ENCODE data around the gene MORC2.

The MORC2 gene

DNA sequence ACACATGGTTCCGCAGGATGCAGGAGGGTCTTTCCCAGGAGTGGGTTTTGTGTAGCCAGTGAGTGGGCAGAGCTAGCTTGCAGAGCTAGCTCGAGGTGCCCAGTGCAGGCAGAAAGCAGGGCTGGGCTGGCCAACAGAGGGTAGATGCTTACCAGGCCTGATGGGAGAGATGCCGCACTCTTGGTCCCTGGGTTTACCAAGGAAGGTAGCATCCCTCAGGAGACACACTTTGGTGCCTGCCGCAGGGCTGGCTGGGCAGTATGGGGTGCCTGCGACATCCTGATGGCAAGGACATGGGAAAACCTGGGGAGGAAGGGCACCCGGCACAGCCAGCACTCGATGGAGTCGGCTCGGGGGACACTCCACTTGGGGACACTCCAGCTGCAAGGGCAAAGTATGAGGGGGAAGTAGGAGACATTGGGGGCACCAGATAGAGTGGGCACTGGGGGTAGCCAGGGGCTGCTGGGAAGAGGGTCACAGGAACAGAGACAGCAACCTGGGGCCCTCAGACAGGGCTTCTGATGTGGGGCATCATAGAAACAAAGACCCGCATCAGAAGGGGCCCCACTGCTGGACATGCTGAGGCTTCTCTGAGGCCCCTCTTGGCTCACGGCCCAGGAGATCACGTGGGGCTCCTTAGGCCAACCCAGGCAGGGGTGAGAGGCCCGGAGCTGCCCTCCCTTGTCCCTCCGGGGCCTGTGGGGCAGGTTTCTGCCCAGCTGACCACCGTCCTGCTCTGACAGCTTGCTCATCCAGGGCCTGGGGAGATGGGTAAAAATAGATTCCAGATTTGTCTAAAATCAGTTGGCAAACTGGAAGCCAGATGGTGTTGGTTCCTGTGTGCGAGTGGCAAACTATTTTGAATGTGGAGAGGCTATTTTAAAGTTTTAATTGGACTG, 89.8 kb downstream of the MORC2 start (continued):
- TF ChIP-seq, protein P1, sequence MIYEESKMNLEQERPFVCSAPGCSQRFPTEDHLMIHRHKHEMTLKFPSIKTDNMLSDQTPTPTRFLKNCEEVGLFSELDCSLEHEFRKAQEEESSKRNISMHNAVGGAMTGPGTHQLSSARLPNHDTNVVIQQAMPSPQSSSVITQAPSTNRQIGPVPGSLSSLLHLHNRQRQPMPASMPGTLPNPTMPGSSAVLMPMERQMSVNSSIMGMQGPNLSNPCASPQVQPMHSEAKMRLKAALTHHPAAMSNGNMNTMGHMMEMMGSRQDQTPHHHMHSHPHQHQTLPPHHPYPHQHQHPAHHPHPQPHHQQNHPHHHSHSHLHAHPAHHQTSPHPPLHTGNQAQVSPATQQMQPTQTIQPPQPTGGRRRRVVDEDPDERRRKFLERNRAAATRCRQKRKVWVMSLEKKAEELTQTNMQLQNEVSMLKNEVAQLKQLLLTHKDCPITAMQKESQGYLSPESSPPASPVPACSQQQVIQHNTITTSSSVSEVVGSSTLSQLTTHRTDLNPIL (CRISPR knock-in tag; IDR thresholded peaks at IDR 0.05; ENCODE audit: low read depth): no peak
- TF ChIP-seq TOX (CRISPR knock-in tag; IDR thresholded peaks at IDR 0.05; ENCODE audit: borderline replicate concordance) (no peak), RARB (CRISPR knock-in tag; IDR thresholded peaks at IDR 0.05) (no peak)

DNA sequence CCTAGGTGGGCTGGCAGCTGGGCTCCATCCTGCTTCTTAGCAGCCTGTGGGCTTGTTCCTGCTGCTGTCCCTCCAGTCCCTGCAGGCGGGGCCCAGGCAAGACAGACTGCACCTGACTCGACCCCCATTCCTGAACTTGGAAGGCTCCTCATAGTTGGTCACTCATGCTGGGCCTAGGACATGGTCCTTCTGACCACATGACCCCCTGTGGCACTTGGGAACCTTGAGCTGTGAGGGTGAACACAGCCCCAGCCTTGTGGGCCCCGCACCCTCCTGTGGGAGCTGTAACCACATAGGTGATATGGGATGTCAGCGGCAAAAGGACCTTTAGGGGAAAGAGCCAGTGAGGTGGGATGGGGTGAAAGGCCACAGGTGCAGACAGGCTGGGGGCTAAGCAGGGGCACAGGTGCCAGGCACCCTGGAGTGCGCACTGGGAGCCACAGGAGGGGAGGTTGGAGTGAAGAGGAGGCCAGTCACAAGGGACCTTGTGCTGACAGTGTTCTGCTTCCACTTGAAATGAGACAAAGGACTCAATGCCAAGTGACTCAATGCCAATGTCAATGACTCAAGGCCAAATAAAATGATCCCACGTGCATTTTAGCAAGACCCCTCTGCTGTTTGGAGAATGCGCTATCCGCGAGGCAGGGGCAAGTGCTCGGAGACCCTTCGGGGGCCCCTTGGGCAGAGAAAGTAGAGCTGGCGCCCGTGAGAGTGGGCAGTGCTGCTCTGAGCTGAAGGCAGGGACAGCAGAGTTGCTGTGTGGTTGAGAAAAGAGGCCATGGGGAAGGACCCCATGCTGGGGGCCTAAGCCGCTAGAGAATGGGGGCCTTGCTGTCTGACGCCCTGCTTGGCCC, 90.7 kb downstream of the MORC2 start:
- ATAC-seq: no peak
- TF ChIP-seq, protein P1 (CRISPR knock-in tag; IDR thresholded peaks at IDR 0.05; ENCODE audit: low read depth): no peak
- TF ChIP-seq OSR1 (CRISPR knock-in tag; IDR thresholded peaks at IDR 0.05): no peak
- TF ChIP-seq, protein P2, sequence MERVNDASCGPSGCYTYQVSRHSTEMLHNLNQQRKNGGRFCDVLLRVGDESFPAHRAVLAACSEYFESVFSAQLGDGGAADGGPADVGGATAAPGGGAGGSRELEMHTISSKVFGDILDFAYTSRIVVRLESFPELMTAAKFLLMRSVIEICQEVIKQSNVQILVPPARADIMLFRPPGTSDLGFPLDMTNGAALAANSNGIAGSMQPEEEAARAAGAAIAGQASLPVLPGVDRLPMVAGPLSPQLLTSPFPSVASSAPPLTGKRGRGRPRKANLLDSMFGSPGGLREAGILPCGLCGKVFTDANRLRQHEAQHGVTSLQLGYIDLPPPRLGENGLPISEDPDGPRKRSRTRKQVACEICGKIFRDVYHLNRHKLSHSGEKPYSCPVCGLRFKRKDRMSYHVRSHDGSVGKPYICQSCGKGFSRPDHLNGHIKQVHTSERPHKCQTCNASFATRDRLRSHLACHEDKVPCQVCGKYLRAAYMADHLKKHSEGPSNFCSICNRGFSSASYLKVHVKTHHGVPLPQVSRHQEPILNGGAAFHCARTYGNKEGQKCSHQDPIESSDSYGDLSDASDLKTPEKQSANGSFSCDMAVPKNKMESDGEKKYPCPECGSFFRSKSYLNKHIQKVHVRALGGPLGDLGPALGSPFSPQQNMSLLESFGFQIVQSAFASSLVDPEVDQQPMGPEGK (CRISPR knock-in tag; IDR thresholded peaks at IDR 0.05; ENCODE audit: borderline replicate concordance): no peak
- TF ChIP-seq BACH2 (CRISPR knock-in tag; IDR thresholded peaks at IDR 0.05; ENCODE audit: borderline replicate concordance): no peak
- no peak for TF ChIP-seq ZNF8 (CRISPR knock-in tag; IDR thresholded peaks at IDR 0.05)
- TF ChIP-seq ZC3H10 (CRISPR knock-in tag; IDR thresholded peaks at IDR 0.05): no peak
- no peak for TF ChIP-seq ARNTL (CRISPR knock-in tag; IDR thresholded peaks at IDR 0.05; ENCODE audit: borderline replicate concordance, low read depth)
- no peak for TF ChIP-seq GLIS3 (CRISPR knock-in tag; IDR thresholded peaks at IDR 0.05)
- no peak for TF ChIP-seq TCF4 (CRISPR knock-in tag; IDR thresholded peaks at IDR 0.05; ENCODE audit: borderline replicate concordance)
- no peak for TF ChIP-seq ESRRG (CRISPR knock-in tag; IDR thresholded peaks at IDR 0.05)
- no peak for TF ChIP-seq ZNF70 (CRISPR knock-in tag; IDR thresholded peaks at IDR 0.05)

DNA sequence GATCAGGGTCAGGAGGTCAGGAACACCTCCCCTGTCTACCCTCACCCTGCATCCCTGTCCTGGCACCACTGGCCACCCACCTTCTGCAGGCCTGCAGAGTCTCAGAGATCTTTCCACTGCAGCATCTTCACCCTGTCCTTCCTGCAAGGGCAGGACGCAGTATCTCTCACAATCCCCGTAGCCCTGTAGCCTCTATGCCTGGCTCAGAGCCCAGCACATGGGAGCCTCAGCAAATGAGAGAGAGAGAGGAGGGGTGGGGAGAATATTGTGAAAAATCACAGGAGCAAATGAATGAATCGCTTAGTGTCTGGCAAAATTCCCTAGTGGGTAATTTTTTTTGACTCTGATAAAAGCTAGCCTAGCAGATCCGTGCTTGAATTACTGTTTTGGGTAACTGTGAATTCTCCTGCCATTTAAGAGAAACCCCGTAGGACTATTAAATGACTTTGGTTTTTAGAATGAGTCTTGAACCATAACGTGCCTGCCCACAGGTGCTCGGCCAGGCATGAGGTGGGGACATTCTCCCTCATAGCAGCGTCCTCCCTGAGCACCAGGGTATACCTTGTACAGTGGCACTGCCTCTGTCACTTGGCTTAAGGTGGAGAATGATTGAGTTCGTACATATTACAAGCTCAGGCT, 91.5 kb downstream of the MORC2 start:
- TF ChIP-seq ZFP3 (CRISPR knock-in tag; IDR thresholded peaks at IDR 0.05): no peak
- TF ChIP-seq ZNF565 (CRISPR knock-in tag; conservative IDR thresholded peaks at IDR 0.05; ENCODE audit: low read depth): no peak
- TF ChIP-seq, protein P3, sequence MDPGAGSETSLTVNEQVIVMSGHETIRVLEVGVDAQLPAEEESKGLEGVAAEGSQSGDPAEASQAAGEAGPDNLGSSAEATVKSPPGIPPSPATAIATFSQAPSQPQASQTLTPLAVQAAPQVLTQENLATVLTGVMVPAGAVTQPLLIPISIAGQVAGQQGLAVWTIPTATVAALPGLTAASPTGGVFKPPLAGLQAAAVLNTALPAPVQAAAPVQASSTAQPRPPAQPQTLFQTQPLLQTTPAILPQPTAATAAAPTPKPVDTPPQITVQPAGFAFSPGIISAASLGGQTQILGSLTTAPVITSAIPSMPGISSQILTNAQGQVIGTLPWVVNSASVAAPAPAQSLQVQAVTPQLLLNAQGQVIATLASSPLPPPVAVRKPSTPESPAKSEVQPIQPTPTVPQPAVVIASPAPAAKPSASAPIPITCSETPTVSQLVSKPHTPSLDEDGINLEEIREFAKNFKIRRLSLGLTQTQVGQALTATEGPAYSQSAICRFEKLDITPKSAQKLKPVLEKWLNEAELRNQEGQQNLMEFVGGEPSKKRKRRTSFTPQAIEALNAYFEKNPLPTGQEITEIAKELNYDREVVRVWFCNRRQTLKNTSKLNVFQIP (CRISPR knock-in tag; IDR thresholded peaks at IDR 0.05; ENCODE audit: borderline replicate concordance, low read depth): no peak
- TF ChIP-seq TCF4 (CRISPR knock-in tag; IDR thresholded peaks at IDR 0.05; ENCODE audit: borderline replicate concordance): no peak
- TF ChIP-seq ARNTL (CRISPR knock-in tag; IDR thresholded peaks at IDR 0.05; ENCODE audit: borderline replicate concordance, low read depth): no peak
- TF ChIP-seq TOX (CRISPR knock-in tag; IDR thresholded peaks at IDR 0.05; ENCODE audit: borderline replicate concordance): no peak
- no peak for TF ChIP-seq ISL1 (CRISPR knock-in tag; IDR thresholded peaks at IDR 0.05)
- TF ChIP-seq, protein P4, sequence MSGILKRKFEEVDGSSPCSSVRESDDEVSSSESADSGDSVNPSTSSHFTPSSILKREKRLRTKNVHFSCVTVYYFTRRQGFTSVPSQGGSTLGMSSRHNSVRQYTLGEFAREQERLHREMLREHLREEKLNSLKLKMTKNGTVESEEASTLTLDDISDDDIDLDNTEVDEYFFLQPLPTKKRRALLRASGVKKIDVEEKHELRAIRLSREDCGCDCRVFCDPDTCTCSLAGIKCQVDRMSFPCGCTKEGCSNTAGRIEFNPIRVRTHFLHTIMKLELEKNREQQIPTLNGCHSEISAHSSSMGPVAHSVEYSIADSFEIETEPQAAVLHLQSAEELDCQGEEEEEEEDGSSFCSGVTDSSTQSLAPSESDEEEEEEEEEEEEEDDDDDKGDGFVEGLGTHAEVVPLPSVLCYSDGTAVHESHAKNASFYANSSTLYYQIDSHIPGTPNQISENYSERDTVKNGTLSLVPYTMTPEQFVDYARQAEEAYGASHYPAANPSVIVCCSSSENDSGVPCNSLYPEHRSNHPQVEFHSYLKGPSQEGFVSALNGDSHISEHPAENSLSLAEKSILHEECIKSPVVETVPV (CRISPR knock-in tag; IDR thresholded peaks at IDR 0.05): no peak
- no peak for TF ChIP-seq ZNF70 (CRISPR knock-in tag; IDR thresholded peaks at IDR 0.05)
- ATAC-seq: peak; percentile 31; the same call in 2 of the 3 replicates
